COR-L47 (cell line): ENCODE results near the gene MARCHF9.
"Not testable (repeated sequence)": the region's sequence is repeated elsewhere in the genome, so short reads cannot be mapped to it uniquely, and the experiment has no call there.

Source experiments
- DNase-seq: peaks from one replicate; lab custom pipeline; 2025; lab: John Stamatoyannopoulos, UW

Gene MARCHF9

GRCh38 chr12:57754411-57755193 is at the start of gene MARCHF9:
TSS of gene MARCHF9 (plus strand) at chr12:57755103. CDS start at chr12:57755529, 426 bp downstream.
- peak; percentile 91 for DNase-seq

- no peak for DNase-seq
Observed at GRCh38 chr12:57707250-57707649, 47.7 kb upstream of the MARCHF9 start.

GRCh38 chr12:57708296-57708695 is 46.6 kb upstream of the MARCHF9 start:
- no peak for DNase-seq

- DNase-seq = no peak
Observed at GRCh38 chr12:57712701-57713100, 42.2 kb upstream of the MARCHF9 start.

GRCh38 chr12:57713209-57713608 is 41.7 kb upstream of the MARCHF9 start:
- no peak for DNase-seq

GRCh38 chr12:57715036-57715748 is 39.7 kb upstream of the MARCHF9 start:
- DNase-seq = not testable (repeated sequence)

GRCh38 chr12:57715786-57716185 is 39.1 kb upstream of the MARCHF9 start:
- DNase-seq = no peak

- DNase-seq = no peak
Observed at GRCh38 chr12:57716305-57716704, 38.6 kb upstream of the MARCHF9 start.

- no peak for DNase-seq
Observed at GRCh38 chr12:57717131-57717530, 37.8 kb upstream of the MARCHF9 start.

GRCh38 chr12:57717846-57718640 is 36.9 kb upstream of the MARCHF9 start:
- DNase-seq = no peak

GRCh38 chr12:57718641-57719528 is 36.0 kb upstream of the MARCHF9 start:
- no peak for DNase-seq

GRCh38 chr12:57719777-57720605 is 34.9 kb upstream of the MARCHF9 start:
- DNase-seq = no peak

GRCh38 chr12:57720606-57721595 is 34.0 kb upstream of the MARCHF9 start:
- no peak for DNase-seq

- not testable (repeated sequence) for DNase-seq
Observed at GRCh38 chr12:57721846-57722608, 32.9 kb upstream of the MARCHF9 start.

- DNase-seq = peak; percentile 6
Observed at GRCh38 chr12:57722716-57723629, 31.9 kb upstream of the MARCHF9 start.

- DNase-seq = no peak
Observed at GRCh38 chr12:57723630-57723962, 31.3 kb upstream of the MARCHF9 start.
